ENCODE measurements around the gene ASXL2.

- TF ChIP-seq YY1 (IDR thresholded peaks at IDR 0.05; ENCODE audit: insufficient read depth, insufficient read length) (no peak), ZNF274 (IDR thresholded peaks at IDR 0.05; ENCODE audit: low read depth, low read length) (no peak)
Measured at GRCh38 chr2:25829377-25829704, 48.9 kb downstream of the ASXL2 start.

Measured in NT2/D1 (cell line).